ENCODE results near the gene TUBB3.

TUBB3 gene

DNA sequence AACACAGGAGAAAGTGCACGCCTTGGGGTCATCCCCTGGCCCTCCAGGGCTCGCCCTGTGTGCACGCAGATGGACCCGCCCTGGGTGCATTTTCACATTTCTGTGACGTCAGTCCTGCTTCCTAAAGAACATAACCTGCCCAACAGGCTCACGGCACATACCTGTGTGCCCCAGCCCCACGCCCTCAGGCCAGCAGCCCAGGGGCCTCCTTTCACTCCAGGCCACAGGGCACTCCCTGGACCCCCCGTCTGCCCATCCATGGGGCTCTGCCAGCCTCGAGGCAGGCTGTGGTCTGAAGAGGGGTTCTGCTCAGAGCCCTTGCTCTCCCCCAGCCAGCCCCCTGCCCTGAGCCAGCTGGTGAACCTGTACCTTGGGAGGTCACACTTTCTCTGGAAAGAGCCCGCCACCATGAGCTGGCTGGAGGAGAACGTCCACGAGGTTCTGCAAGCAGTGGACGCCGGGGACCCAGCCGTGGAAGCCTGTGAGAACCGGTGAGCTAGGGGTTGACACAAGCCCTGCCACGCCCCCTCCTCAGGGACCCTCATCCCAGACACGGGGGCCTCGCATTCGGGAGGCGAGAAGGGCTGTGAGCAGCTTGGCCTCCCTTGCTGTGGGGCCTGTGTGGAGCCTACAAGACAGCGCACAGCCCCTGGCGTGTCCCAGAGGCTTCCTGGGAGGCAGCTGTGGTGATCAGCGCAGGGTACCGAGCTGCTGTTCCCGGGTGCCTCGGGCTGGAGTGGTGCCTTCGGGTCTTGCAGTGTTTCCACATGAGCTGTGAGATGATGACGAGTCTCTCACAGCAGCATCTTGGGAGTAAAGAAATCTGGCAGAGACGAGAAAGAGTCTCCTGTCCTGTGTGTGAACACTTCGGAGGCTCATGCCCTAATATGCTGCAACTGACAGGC, 18.3 kb upstream of the TUBB3 start:
- DNase-seq (ENCODE audit: insufficient read length) (no peak), FAIRE-seq (no peak)
- TF ChIP-seq POLR2A (IDR thresholded peaks at IDR 0.05; ENCODE audit: low read depth, low read length) (peak; percentile 16; the same call in 1 of the 2 replicates), TAF1 (IDR thresholded peaks at IDR 0.05; ENCODE audit: borderline replicate concordance, low read depth, low read length) (no peak), POLR2AphosphoS5 (IDR thresholded peaks at IDR 0.05; ENCODE audit: low read depth, low read length) (no peak)

- DNase-seq (ENCODE audit: insufficient read length), result no peak
- FAIRE-seq, result no peak
- no peak for TF ChIP-seq TAF1 (IDR thresholded peaks at IDR 0.05; ENCODE audit: borderline replicate concordance, low read depth, low read length)
- TF ChIP-seq POLR2AphosphoS5 (IDR thresholded peaks at IDR 0.05; ENCODE audit: low read depth, low read length), result no peak
Measured at GRCh38 chr16:89905511-89906139, 17.5 kb upstream of the TUBB3 start.

DNA sequence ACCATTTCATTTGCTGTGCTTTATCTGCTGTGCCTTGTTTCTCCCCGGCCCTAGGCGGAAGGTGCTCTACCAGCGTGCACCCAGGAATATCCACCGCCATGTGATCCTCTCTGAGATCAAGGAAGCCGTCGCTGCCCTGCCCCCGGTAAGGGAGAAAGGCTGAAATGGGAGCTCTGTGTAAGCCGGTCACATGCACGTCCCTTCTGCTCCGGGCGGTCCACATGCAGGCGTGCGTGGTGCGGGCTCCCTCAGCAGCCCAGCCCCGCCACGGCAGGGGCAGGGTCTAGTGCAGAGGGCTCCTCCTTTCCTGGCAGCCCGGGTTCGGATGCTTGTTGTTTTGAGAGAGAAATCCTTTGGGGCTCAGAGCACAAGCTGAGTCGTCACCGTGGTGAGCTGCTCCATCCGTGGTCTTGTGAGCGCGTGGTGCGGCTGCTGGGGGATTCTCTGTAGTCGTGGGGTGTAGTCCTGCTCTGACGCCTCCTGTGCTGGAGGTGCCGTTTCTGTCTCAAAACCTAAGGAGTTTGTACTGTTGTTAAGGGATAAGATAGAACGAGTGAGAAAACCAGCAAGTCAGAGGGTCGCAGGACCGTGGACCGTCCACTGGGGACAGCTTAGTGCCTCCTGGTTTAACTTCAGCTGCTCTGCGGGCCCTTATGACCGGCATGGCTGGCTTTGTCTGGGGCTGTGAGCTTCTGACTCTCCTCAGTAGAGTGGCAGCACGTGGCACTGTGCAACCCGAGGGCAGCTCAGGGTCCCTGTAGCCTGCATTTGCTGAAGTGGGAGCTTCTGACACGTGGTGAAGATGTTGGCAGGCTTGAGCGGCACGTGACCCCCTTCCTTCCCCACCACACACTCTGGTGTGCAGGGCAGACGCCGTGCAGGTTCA, 16.8 kb upstream of the TUBB3 start:
- TF ChIP-seq POLR2A (IDR thresholded peaks at IDR 0.05; ENCODE audit: low read depth, low read length), result no peak
- no peak for TF ChIP-seq POLR2AphosphoS5 (IDR thresholded peaks at IDR 0.05; ENCODE audit: low read depth, low read length)
- no peak for TF ChIP-seq TAF1 (IDR thresholded peaks at IDR 0.05; ENCODE audit: borderline replicate concordance, low read depth, low read length)
- DNase-seq (ENCODE audit: insufficient read length) (no peak), FAIRE-seq (no peak)

GRCh38 chr16:89907055-89907814, 15.9 kb upstream of the TUBB3 start:
- FAIRE-seq, result peak; percentile 38
- DNase-seq (ENCODE audit: insufficient read length), result no peak
- no peak for TF ChIP-seq POLR2AphosphoS5 (IDR thresholded peaks at IDR 0.05; ENCODE audit: low read depth, low read length)
- TF ChIP-seq TAF1 (IDR thresholded peaks at IDR 0.05; ENCODE audit: borderline replicate concordance, low read depth, low read length), result no peak
- TF ChIP-seq POLR2A (IDR thresholded peaks at IDR 0.05; ENCODE audit: low read depth, low read length), result no peak

DNA sequence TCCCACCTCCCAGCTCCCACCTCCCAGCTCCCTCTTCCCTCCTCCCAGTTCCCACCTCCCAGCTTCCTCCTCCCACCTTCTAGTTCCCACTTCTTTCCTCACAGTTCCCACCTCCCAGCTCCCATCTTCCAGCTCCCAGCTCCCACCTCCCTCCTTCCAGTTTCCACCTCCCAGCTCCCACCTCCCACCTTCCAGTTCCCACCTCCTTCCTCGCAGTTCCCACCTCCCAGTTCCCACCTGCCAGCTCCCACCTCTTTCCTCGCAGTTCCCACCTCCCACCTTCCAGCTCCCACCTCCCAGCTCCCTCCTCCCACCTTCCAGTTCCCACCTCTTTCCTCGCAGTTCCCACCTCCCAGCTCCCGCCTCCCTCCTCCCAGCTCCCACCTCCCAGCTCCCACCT, 14.9 kb upstream of the TUBB3 start:
- FAIRE-seq, result no peak
- TF ChIP-seq POLR2A (IDR thresholded peaks at IDR 0.05; ENCODE audit: low read depth, low read length), result no peak
- TF ChIP-seq TAF1 (IDR thresholded peaks at IDR 0.05; ENCODE audit: borderline replicate concordance, low read depth, low read length), result no peak
- no peak for TF ChIP-seq POLR2AphosphoS5 (IDR thresholded peaks at IDR 0.05; ENCODE audit: low read depth, low read length)

DNA sequence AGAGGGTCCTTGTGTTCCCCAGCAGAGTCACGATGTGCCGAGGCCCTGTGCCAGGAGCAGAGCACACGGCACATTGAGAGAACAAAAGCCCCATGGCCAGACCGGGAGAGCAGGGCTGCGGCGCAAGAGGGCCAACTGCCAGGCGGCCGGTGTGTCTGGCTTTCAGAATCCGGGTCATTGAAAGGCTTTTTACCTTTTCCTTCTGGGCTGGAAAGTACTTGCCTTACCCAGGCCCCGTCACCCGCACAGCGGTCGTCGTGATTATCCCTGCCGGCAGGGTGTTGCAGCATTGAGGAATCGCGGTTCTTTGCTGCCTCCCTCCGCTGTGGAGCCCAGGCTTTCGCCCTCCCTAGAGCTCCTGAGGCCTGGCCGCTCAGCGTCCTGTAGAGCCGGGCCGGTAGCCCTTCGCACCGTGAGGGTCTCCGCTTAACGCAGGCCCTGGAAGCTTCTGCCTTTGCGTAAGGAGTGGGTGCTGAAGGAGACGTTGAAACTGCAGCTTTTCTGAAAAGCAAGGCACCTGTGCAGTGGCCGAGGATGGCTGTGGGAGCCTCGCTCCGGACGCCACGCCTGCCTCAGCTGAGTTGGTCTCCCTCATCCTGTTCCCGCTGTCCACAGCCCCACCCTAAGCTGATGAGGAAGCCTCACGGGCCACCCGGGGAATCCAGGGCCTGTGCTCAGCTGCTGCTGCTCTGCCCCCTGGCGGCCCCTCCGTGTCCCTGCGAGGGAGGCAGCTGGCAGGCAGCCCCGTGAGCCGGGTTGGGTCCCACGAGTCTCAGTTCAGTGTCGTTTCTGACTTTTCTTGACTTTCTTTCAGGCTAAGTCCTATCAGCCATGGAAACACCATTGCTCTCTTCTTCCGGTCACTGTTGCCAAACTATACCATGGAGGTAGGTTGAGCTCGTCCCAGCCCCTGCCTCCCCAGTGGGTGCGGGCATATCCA, 13.1 kb upstream of the TUBB3 start:
- no peak; the same call in 1 of the 2 replicates for TF ChIP-seq POLR2A (IDR thresholded peaks at IDR 0.05; ENCODE audit: low read depth, low read length)
- TF ChIP-seq POLR2AphosphoS5 (IDR thresholded peaks at IDR 0.05; ENCODE audit: low read depth, low read length), result no peak
- no peak for TF ChIP-seq TAF1 (IDR thresholded peaks at IDR 0.05; ENCODE audit: borderline replicate concordance, low read depth, low read length)
- FAIRE-seq, result peak; percentile 86
- DNase-seq (ENCODE audit: insufficient read length), result peak; percentile 85

More for the DNA sequence above, 14.9 kb upstream of the TUBB3 start:
- no peak for DNase-seq (ENCODE audit: insufficient read length)

- TF ChIP-seq POLR2AphosphoS5 (IDR thresholded peaks at IDR 0.05; ENCODE audit: low read depth, low read length) (no peak), TAF1 (IDR thresholded peaks at IDR 0.05; ENCODE audit: borderline replicate concordance, low read depth, low read length) (no peak), POLR2A (IDR thresholded peaks at IDR 0.05; ENCODE audit: low read depth, low read length) (no peak)
- FAIRE-seq (no peak), DNase-seq (ENCODE audit: insufficient read length) (no peak)
Measured at GRCh38 chr16:89910717-89911354, 12.3 kb upstream of the TUBB3 start.

DNA sequence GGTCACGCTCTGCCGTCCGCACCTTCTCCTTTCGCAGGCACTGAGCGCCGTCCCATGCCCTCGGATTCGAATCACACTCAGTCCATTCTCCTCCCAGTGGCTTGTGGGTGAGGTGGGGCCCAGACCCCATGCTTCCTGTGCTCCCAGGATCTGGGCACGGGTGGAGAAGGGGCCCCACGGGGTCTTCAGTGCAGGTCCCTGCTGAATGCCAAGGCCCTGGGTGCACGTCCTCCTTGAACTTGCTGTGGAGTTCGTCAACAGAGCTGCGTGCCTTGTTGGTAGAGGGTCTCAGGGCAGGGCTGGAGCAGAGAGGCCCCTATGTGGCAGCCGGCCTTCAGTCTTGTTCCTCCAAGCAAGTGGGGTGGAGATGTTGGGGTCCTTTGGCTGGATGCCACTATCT, 11.8 kb upstream of the TUBB3 start:
- TF ChIP-seq POLR2A (IDR thresholded peaks at IDR 0.05; ENCODE audit: low read depth, low read length) (no peak), TAF1 (IDR thresholded peaks at IDR 0.05; ENCODE audit: borderline replicate concordance, low read depth, low read length) (no peak), POLR2AphosphoS5 (IDR thresholded peaks at IDR 0.05; ENCODE audit: low read depth, low read length) (no peak)
- DNase-seq (ENCODE audit: insufficient read length) (no peak), FAIRE-seq (no peak)

- no peak for FAIRE-seq
- TF ChIP-seq POLR2A (IDR thresholded peaks at IDR 0.05; ENCODE audit: low read depth, low read length) (0 out of 2 replicates have a peak, but pooled peaks have one; percentile 4), POLR2AphosphoS5 (IDR thresholded peaks at IDR 0.05; ENCODE audit: low read depth, low read length) (no peak)
- DNase-seq (ENCODE audit: insufficient read length), result no peak
Measured at GRCh38 chr16:89912143-89912542, 11.0 kb upstream of the TUBB3 start.

Measured in GM12892 (cell line).